Mesenchymal stem cell (in vitro differentiated cells and primary cell): ENCODE results near the gene GPRC5A.

Source experiments
- DNase-seq: peaks from one replicate; pipeline ENCODE4 v3.0.0-alpha.2; 2013
- H2AFZ ChIP-seq: one replicate; pipeline ENCODE4 v1.6.1; 2013; ENCODE audit warnings: low read depth, mild to moderate bottlenecking, control low read depth, inconsistent platforms, low read length, moderate library complexity
- H2AK5ac ChIP-seq: 2 replicates; pipeline ENCODE4 v1.6.1; 2013; ENCODE audit warnings: low read length, moderate library complexity, mild to moderate bottlenecking, inconsistent platforms; ENCODE audit not compliant: severe bottlenecking
- H2BK120ac ChIP-seq: one replicate; pipeline ENCODE4 v1.6.1; 2013; ENCODE audit warnings: low read depth, mild to moderate bottlenecking, inconsistent platforms, low read length, moderate library complexity
- H2BK12ac ChIP-seq, 2 experiments: one replicate each; pipeline ENCODE4 v1.6.1; 2013; ENCODE audit warnings: inconsistent platforms in 2 of 2, low read length in 2 of 2, mild to moderate bottlenecking in 2 of 2, moderate library complexity in 2 of 2, control low read depth in 1 of 2
- H2BK15ac ChIP-seq: one replicate; pipeline ENCODE4 v1.6.1; 2013; ENCODE audit warnings: mild to moderate bottlenecking, low read depth, inconsistent platforms; ENCODE audit not compliant: poor library complexity, severe bottlenecking
- H2BK5ac ChIP-seq: 2 replicates; pipeline ENCODE4 v1.6.1; 2013; ENCODE audit warnings: low read depth, mild to moderate bottlenecking, low read length, control low read depth, inconsistent platforms; ENCODE audit not compliant: poor library complexity, severe bottlenecking
- H3K14ac ChIP-seq, 2 experiments: one replicate each; pipeline ENCODE4 v1.6.1; 2013; ENCODE audit warnings: inconsistent platforms in 2 of 2, low read length in 2 of 2, control low read depth in 1 of 2, mild to moderate bottlenecking in 1 of 2, moderate library complexity in 1 of 2
- H3K18ac ChIP-seq, 2 experiments: one replicate each; pipeline ENCODE4 v1.6.1; 2013; ENCODE audit warnings: inconsistent platforms in 2 of 2, low read length in 2 of 2, control low read depth in 1 of 2, low read depth in 1 of 2, mild to moderate bottlenecking in 1 of 2
- H3K23ac ChIP-seq, 2 experiments: one replicate each; pipeline ENCODE4 v1.6.1; 2013; ENCODE audit warnings: inconsistent platforms in 2 of 2, low read length in 2 of 2, mild to moderate bottlenecking in 2 of 2, moderate library complexity in 2 of 2, control low read depth in 1 of 2
- H3K27ac ChIP-seq: 2 replicates; pipeline ENCODE4 v1.5.1; 2013; ENCODE audit warnings: mild to moderate bottlenecking, moderate library complexity, low read length, control low read depth, inconsistent platforms; ENCODE audit not compliant: poor library complexity, severe bottlenecking
- H3K27me3 ChIP-seq, 2 experiments: 2 replicates each; pipeline versions ENCODE4 v1.6.1 to v1.7.0; 2013; ENCODE audit warnings: low read length in 2 of 2, mild to moderate bottlenecking in 2 of 2, moderate library complexity in 2 of 2, control low read depth in 1 of 2, inconsistent platforms in 1 of 2; ENCODE audit not compliant: control insufficient read depth in 1 of 2, insufficient read depth in 1 of 2
- H3K36me3 ChIP-seq, 2 experiments: 2 replicates each; pipeline versions ENCODE4 v1.6.1 to v1.7.0; 2013; ENCODE audit warnings: low read length in 2 of 2, control low read depth in 1 of 2, inconsistent platforms in 1 of 2, low read depth in 1 of 2, mild to moderate bottlenecking in 1 of 2; ENCODE audit not compliant: insufficient read depth in 2 of 2, control insufficient read depth in 1 of 2
- H3K4ac ChIP-seq, 2 experiments: one replicate each; pipeline ENCODE4 v1.6.1; 2013; ENCODE audit warnings: inconsistent platforms in 2 of 2, low read length in 2 of 2, mild to moderate bottlenecking in 2 of 2, moderate library complexity in 2 of 2, control low read depth in 1 of 2, low read depth in 1 of 2
- H3K4me1 ChIP-seq: 2 replicates; pipeline ENCODE4 v1.6.1; 2013; ENCODE audit warnings: low read depth, low read length, control low read depth; ENCODE audit not compliant: control insufficient read depth, insufficient read depth
- H3K4me2 ChIP-seq: 2 replicates; pipeline ENCODE4 v1.6.1; 2013; ENCODE audit warnings: low read length, mild to moderate bottlenecking, inconsistent platforms; ENCODE audit not compliant: poor library complexity, severe bottlenecking
- H3K4me3 ChIP-seq, 2 experiments: 2 replicates each; pipeline versions ENCODE4 v1.5.1 to v1.7.0; 2013; ENCODE audit warnings: low read length in 2 of 2, mild to moderate bottlenecking in 2 of 2, control low read depth in 1 of 2, low read depth in 1 of 2; ENCODE audit not compliant: insufficient read depth in 1 of 2
- H3K79me1 ChIP-seq: replicated peaks from 2 replicates; pipeline ENCODE4 v1.6.1; 2013; ENCODE audit warnings: mild to moderate bottlenecking, control low read depth, low read length, inconsistent platforms; ENCODE audit not compliant: poor library complexity, severe bottlenecking
- H3K9ac ChIP-seq: 2 replicates; pipeline ENCODE4 v1.7.0; 2013; ENCODE audit warnings: mild to moderate bottlenecking, low read length, moderate library complexity
- H3K9me3 ChIP-seq: 2 replicates; pipeline ENCODE4 v1.7.0; 2013; ENCODE audit warnings: mild to moderate bottlenecking, low read length; ENCODE audit not compliant: control insufficient read depth
- H4K8ac ChIP-seq: one replicate; pipeline ENCODE4 v1.6.1; 2013; ENCODE audit warnings: inconsistent platforms, mild to moderate bottlenecking, low read length, moderate library complexity
- H4K91ac ChIP-seq: one replicate; pipeline ENCODE4 v1.6.1; 2013; ENCODE audit warnings: mild to moderate bottlenecking, low read length, inconsistent platforms
- WGBS: methylation state at CpG from one replicate; pipeline ENCODE4 v1.1.7; 2013; ENCODE audit warnings: mixed read lengths; 5-methylcytosine and 5-hydroxymethylcytosine counted together

GPRC5A gene

GRCh38 chr12:12892681-12893141, 1.3 kb downstream of the GPRC5A start:
- 45% methylated on average over 10 of the region's 10 CpGs for WGBS
- Histone ChIP-seq H3K79me1 (peaks cover 10% of the 10 kb centered on the region), H2BK5ac (no peak overlapping the region), H3K4me2 (no peak overlapping the region), H3K9ac (no peak overlapping the region), H3K4me3 (peak overlapping the region in 1 of 2 experiments; percentile 80), H3K14ac (peak overlapping the region in 1 of 2 experiments; percentile 50), H4K91ac (no peak overlapping the region), H2BK15ac (peak overlapping the region; percentile 19), H3K4me1 (peaks cover 24% of the 10 kb centered on the region), H3K36me3 (no peaks in the 10 kb centered on the region), H2AK5ac (peak overlapping the region; percentile 3), H2AFZ (no peak overlapping the region), H3K27me3 (no peaks in the 10 kb centered on the region), H2BK120ac (peak overlapping the region; percentile 81), H3K4ac (peak overlapping the region; percentile 56 to 60), H2BK12ac (peak overlapping the region; percentile 23 to 78), H4K8ac (peak overlapping the region; percentile 78), H3K9me3 (no peaks in the 10 kb centered on the region), H3K23ac (peak overlapping the region in 1 of 2 experiments; percentile 46), H3K27ac (no peak overlapping the region), H3K18ac (peak overlapping the region; percentile 40 to 45)
- DNase-seq = no peak

DNA sequence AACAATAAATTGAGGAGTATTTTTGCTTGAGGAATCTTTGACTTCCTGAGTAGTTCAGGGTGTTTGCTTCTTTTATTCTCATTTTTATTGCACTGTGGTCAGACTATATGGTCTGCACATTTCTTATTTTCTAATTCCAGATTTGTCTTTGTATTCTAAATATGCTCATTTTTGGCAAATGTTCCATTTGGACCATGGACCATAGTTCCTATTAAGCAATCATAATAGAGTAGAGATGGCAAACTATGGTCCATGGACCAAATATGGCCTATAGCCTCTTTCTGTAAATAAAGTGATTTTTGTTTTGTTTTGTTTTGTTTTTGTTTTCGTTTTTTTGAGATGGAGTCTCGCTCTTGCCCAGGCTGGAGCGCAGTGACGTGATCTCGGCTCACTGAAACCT, 2.1 kb downstream of the GPRC5A start:
- Histone ChIP-seq H3K9ac (no peak overlapping the region), H2AFZ (no peak overlapping the region), H3K4me1 (peaks cover 24% of the 10 kb centered on the region), H3K36me3 (no peaks in the 10 kb centered on the region), H3K4me3 (peak overlapping the region in 1 of 2 experiments; percentile 80), H2BK15ac (no peak overlapping the region), H3K23ac (no peak overlapping the region), H3K14ac (no peak overlapping the region), H3K18ac (no peak overlapping the region), H2BK120ac (no peak overlapping the region), H3K27ac (no peak overlapping the region), H2BK12ac (no peak overlapping the region), H3K27me3 (no peaks in the 10 kb centered on the region), H3K4me2 (no peak overlapping the region), H3K79me1 (peaks cover 12% of the 10 kb centered on the region), H4K91ac (no peak overlapping the region), H2BK5ac (no peak overlapping the region), H3K4ac (no peak overlapping the region), H2AK5ac (no peak overlapping the region), H4K8ac (no peak overlapping the region), H3K9me3 (no peaks in the 10 kb centered on the region)
- 91% methylated on average over 5 of the region's 5 CpGs for WGBS
- DNase-seq = no peak

GRCh38 chr12:12896260-12896659, 4.9 kb downstream of the GPRC5A start:
- Histone ChIP-seq H3K27me3 (no peaks in the 10 kb centered on the region), H3K79me1 (peaks cover 15% of the 10 kb centered on the region), H3K4me2 (no peak overlapping the region), H3K4ac (no peak overlapping the region), H3K18ac (no peak overlapping the region), H2BK5ac (no peak overlapping the region), H3K36me3 (no peaks in the 10 kb centered on the region), H3K23ac (no peak overlapping the region), H2BK12ac (no peak overlapping the region), H3K27ac (peak overlapping the region; percentile 59), H3K9me3 (no peaks in the 10 kb centered on the region), H3K4me1 (peaks cover 30% of the 10 kb centered on the region), H4K91ac (no peak overlapping the region), H2AK5ac (no peak overlapping the region), H3K9ac (peak overlapping the region; percentile 55), H3K14ac (no peak overlapping the region), H2BK120ac (no peak overlapping the region), H2AFZ (no peak overlapping the region), H3K4me3 (no peak overlapping the region), H2BK15ac (no peak overlapping the region), H4K8ac (no peak overlapping the region)
- DNase-seq = peak; percentile 72
- WGBS = 0% methylated on average over 1 of the region's 2 CpGs

GRCh38 chr12:12897302-12897701, 5.9 kb downstream of the GPRC5A start:
- peak overlapping the region; percentile 77 for H2BK15ac ChIP-seq
- no peak overlapping the region for H3K4ac ChIP-seq
- no peak overlapping the region for H3K4me2 ChIP-seq
- no peak overlapping the region for H3K4me3 ChIP-seq
- H2BK12ac ChIP-seq = peak overlapping the region; percentile 32 to 91
- H4K91ac ChIP-seq = no peak overlapping the region
- H2AK5ac ChIP-seq = peak overlapping the region; percentile 49
- no peak overlapping the region for H3K23ac ChIP-seq
- H2BK120ac ChIP-seq = no peak overlapping the region
- no peaks in the 10 kb centered on the region for H3K9me3 ChIP-seq
- no peak overlapping the region for H3K9ac ChIP-seq
- no peak overlapping the region for H3K14ac ChIP-seq
- peaks cover 26% of the 10 kb centered on the region for H3K4me1 ChIP-seq
- no peak for DNase-seq
- H3K27me3 ChIP-seq = no peaks in the 10 kb centered on the region
- H3K79me1 ChIP-seq = peaks cover 15% of the 10 kb centered on the region
- H2AFZ ChIP-seq = no peak overlapping the region
- 88% methylated on average over 6 of the region's 6 CpGs for WGBS
- H2BK5ac ChIP-seq = no peak overlapping the region
- peak overlapping the region; percentile 35 for H4K8ac ChIP-seq
- no peaks in the 10 kb centered on the region for H3K36me3 ChIP-seq
- no peak overlapping the region for H3K18ac ChIP-seq
- no peak overlapping the region for H3K27ac ChIP-seq
